Activated naive CD4-positive, alpha-beta T cell treated with anti-CD3 and anti-CD28 coated beads, Interleukin-2, amount 50 U/mL, for 72 hours (primary cell): ENCODE results near the gene PAQR8. TPM values are rescaled to one million over a fixed set of nuclear protein-coding genes. Genes with fewer than 3 reads are reported as not detected.

Experiments used
- ATAC-seq, 2 donors: fragments of 150-1000 bp; cut with Tn5 transposase; 2 replicates each; pipeline ENCODE4 v1.10.0; 2021; ENCODE audit warnings: mild to moderate bottlenecking in 2 of 2, moderate library complexity in 2 of 2
- DNase-seq, 2 donors: peaks; one replicate each; pipeline ENCODE4 v3.0.0; 2021 to 2022; ENCODE audit warnings: low spot score in 2 of 2
- H3K27ac Mint-ChIP-seq, 2 donors: one replicate each; pipeline ENCODE4 v1.8.0; 2022; ENCODE audit warnings: mild to moderate bottlenecking in 2 of 2, mixed read lengths in 2 of 2
- H3K36me3 Mint-ChIP-seq, 2 donors: one replicate each; pipeline ENCODE4 v1.8.0; 2022; ENCODE audit warnings: mixed read lengths in 2 of 2
- H3K9me3 Mint-ChIP-seq, 2 donors: one replicate each; pipeline ENCODE4 v1.8.0; 2022; ENCODE audit warnings: mixed read lengths in 2 of 2
- total RNA-seq, 2 donors: library from RNA; stranded (reverse); gene quantifications; one replicate each; pipeline ENCODE4 v1.2.3, GENCODE V29; 2022

Gene PAQR8
- total RNA-seq, 2 donors from 2014 or later, result 8.0 to 11.4 TPM

DNA sequence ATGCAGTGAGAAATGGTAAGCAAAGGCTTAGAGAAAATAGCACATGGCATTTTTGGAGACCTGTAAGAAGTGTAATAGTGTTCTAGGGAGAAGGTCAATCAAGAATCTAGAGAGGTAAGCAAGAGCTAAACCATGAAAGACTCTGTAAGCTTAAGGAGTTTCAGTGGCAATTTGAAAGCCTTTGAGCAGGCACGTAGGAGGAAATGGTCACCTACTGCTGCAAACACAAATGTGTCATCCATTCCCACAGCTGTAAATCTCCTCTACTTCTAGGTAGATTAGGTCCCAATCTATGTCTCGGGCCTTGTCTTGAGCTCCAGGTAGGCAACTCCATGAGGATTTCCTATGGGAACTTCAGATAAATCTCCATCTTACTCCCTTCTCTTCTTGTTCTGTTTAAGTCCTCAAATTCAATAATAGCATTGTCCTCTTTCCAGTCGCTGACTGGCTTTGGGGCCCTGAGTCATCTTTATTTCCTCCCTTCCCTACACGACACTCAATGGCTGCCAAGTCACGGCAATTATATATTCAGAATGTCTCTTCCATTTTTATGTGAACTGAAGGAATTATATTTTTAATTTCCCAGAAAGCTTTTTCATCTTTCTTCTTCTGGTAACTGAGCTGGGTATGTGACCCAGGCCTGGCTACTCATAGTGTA, 24.2 kb upstream of the PAQR8 start:
- Mint-ChIP-seq H3K36me3 (no peaks in the 10 kb centered on the region), H3K27ac (peak overlapping the region in 1 of 2 donors; percentile 8), H3K9me3 (no peaks in the 10 kb centered on the region)
- ATAC-seq (peak; percentile 69 to 71), DNase-seq (no peak)

DNA sequence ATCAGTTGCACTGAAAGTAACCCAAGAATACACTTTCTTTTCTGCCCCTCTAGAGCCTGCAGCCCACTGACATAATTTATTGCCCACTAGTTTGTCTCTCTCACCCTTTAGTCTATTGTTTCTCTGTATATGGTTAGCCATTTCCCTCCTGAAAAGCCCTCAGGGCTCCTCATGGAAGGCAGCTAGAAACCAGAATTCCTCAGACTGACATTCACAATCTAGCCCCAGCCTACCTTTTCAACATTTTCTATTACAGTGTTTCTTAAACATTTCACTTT, 21.4 kb upstream of the PAQR8 start:
- no peak overlapping the region for H3K27ac Mint-ChIP-seq
- no peak for DNase-seq
- no peaks in the 10 kb centered on the region for H3K9me3 Mint-ChIP-seq
- ATAC-seq, result no peak
- H3K36me3 Mint-ChIP-seq, result no peaks in the 10 kb centered on the region

DNA sequence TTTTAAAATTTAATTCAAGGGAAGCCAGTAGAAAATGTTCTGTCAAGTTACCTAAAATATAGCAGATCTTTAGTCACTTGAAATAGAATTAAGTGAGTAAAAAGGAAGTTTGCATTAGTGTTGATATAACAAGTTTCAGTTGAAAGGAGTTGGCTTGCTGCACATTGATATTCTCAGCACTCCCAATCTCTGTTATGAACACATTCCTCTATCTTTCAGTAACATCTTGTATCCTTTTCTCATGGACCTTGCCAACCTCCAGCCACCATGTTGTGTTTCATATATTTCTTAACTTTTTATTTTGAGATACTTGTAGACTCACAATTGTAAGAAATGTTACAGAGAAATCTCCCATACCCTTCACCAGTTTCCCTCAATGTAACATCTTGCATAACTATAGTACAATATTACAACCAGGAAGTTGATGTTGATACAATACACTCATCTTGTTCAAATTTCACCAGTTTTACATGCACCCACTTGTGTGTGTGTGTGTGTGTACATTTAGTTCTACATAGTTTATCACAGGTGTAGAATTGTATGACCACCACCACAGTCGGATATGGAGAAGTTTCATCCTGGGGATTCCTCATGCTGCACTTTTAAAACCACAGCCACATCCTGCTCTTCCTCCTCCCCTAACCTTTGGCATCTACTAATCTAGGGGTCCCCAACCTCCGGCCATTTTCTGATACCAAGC, 20.2 kb upstream of the PAQR8 start:
- no peak for DNase-seq
- peak in 1 of 2 donors; percentile 29 for ATAC-seq
- Mint-ChIP-seq H3K27ac (no peak overlapping the region), H3K9me3 (no peaks in the 10 kb centered on the region), H3K36me3 (no peaks in the 10 kb centered on the region)

DNA sequence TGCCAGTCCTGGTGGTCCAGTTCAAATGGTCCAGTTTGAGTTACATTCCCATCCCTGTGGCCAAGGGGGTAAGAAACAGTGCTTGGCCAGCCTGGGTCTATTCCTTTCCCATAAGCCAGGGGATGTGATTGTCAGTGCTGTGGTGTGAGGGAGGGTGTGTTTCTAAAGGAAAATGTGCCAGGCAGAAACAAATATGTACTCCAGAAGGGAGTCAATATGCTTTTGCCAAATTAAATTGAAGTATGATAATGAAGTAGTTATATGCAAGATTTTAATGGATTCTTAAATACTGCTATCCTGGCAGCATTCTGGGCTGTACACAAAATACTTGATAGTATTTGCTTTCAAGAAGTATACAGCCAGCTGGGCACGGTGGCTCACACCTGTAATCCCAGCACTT, 16.6 kb upstream of the PAQR8 start:
- no peak overlapping the region for H3K27ac Mint-ChIP-seq
- ATAC-seq (no peak), DNase-seq (no peak)
- H3K36me3 Mint-ChIP-seq, result no peaks in the 10 kb centered on the region
- no peaks in the 10 kb centered on the region for H3K9me3 Mint-ChIP-seq

DNA sequence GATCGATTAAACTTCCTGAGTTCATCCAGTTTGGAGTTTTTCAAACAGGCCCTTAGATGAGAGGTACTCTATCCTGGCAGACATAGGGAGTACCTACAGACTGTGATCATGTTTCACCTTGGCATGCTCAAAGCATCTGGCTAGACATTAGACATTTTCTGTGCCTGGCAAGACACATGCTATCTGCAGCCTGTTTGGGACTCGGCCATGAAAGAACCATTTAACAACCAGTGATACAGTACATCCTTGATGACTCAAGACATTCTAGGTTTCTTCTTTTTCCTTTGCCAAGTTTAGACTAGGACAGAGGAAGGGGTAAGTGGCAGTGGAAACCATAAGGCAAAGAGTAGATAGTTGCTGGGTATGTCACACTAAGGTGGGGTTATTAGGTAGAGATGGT, 15.4 kb upstream of the PAQR8 start:
- no peak overlapping the region for H3K27ac Mint-ChIP-seq
- no peak for DNase-seq
- H3K9me3 Mint-ChIP-seq, result no peaks in the 10 kb centered on the region
- no peaks in the 10 kb centered on the region for H3K36me3 Mint-ChIP-seq
- ATAC-seq, result no peak

DNA sequence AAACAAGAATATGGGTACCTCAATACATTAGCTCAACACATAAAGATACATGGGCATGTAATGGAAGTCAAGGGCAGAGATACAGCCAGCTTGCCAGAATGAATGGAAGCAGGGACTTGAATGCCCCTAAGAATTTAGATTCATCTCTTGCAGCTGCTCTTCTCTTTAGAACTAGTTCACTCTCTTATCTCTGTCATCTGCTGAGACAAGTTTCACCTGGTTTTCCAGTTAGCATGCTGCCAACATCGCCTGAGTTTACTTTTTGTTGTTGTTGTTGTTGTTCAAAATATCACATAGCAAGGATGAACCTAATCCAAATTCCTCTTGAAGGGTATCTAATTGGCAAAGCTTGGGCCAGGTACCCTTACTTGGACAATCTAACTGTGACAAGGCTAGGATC, 14.1 kb upstream of the PAQR8 start:
- Mint-ChIP-seq H3K27ac (no peak overlapping the region), H3K36me3 (no peaks in the 10 kb centered on the region), H3K9me3 (no peaks in the 10 kb centered on the region)
- DNase-seq (no peak), ATAC-seq (no peak)

DNA sequence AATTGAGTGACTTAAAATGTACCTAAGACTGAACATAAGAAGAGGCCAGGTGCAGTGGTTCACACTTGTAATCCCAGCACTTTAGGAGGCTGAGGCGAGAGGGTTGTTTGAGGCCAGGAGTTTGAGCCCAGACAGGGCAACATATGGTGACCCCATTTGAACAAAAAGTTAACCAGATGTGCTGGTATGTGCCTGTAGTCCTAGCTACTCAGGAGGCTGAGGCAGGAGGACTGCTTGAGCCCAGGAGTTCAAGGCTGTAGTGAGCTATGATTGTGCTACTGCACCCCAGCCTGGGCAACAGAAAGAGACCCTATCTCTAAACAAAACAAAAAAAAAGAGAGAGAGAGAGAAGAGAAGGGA, 10.1 kb upstream of the PAQR8 start:
- DNase-seq (no peak), ATAC-seq (no peak)
- Mint-ChIP-seq H3K27ac (peak overlapping the region in 1 of 2 donors; percentile 9), H3K36me3 (no peaks in the 10 kb centered on the region), H3K9me3 (no peaks in the 10 kb centered on the region)

DNA sequence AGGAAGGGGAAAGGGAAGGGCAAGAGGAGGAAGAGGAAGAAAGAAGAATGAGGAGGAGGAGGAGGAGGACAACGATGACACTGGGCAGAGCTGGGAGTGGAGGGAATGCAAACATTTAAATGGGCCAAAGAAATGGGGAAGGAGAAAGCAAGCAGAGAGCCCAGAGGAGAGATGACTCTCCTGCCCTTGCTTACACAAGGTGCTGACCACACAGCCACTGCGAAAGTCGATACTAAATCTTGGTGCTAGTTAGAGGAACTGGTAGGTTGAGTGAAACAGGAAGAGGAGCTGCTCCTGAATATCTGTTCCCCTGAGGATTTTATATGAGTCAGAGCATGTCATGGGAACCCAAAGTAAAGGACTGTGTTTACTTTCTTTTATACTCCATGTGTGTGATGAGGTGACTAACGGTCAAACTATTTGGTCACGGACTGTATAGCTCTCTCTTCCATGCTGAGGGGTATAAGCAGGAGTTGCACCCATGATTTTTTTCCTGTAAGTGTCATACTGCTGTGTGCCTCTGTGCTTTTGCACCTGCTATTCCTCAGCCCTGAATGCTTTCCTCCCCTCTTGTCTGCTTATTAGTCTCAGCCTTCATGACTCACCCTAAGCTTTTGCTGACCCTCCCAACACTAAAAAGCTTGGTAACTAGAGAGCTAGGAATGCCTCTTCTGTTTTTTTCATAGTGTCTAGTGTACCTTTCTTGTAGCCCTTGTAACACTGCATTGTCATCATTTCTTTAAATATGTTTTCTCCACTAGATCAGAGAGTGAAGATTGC, 9.5 kb upstream of the PAQR8 start:
- peak; percentile 56 to 70 for ATAC-seq
- H3K9me3 Mint-ChIP-seq, result no peaks in the 10 kb centered on the region

DNA sequence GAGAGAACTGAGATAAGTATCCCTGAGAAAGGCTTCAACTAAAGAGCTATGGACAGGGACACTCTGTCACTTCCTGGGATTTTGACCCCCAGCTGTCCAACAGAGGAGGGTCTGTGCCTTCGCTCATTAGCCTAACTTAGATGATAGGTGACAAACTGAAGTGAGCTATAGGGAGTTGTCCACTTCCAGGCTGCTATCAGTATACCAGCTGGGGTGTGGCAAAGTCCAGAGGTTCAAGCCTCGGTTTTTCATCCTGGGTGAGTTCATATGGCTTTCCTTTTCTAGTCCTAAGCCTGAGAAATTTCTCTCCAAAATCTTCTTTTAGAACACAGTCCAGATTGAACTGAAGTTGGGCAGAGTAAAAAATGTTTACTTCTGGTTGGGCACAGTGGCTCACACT, 5.9 kb upstream of the PAQR8 start:
- H3K36me3 Mint-ChIP-seq, result no peaks in the 10 kb centered on the region
- no peak for DNase-seq
- H3K27ac Mint-ChIP-seq, result no peak overlapping the region
- no peaks in the 10 kb centered on the region for H3K9me3 Mint-ChIP-seq
- ATAC-seq, result no peak

More for the DNA sequence above, 9.5 kb upstream of the PAQR8 start:
- no peaks in the 10 kb centered on the region for H3K36me3 Mint-ChIP-seq
- no peak for DNase-seq
- peak overlapping the region in 1 of 2 donors; percentile 9 for H3K27ac Mint-ChIP-seq

DNA sequence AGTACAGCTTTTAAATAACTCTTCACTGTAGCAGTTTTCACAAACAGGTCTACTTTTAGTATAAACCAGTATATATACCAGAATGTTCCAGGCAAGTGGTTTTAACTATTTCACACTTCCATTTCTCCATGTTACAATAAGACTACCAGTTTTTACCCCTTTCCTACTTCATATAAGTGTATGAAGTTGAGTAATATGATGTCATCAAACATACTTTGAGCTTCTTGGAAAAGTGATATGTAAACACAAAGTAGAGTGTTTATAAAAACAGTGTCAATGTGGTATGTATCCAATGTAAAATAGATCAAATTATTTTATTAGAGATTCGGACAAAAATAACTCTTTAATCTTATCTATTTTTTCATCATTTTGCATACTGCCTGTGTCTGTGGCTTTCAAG, 2.5 kb upstream of the PAQR8 start:
- DNase-seq, result no peak
- ATAC-seq, result no peak
- Mint-ChIP-seq H3K9me3 (no peaks in the 10 kb centered on the region), H3K36me3 (peaks cover 18 to 24% of the 10 kb centered on the region in 2 donors), H3K27ac (no peak overlapping the region)

DNA sequence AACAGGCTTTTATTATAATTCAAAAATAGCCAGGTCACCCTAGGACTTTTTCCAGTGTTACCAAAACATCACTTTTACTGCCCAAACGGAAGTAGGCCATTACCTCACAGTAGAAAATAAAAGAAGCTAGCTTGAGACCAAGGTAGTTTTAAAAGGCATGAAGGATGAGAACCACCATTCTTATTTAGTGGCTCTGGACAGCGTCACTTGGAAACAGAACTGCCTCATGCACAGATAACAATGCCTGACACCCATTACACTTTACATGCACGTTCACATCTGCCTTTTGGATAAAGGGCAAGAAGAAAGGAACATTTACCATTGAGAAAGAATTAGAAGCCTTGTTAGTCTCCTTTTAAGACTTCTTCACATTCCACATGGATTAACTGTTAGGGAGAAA, 1.9 kb upstream of the PAQR8 start:
- H3K9me3 Mint-ChIP-seq, result no peaks in the 10 kb centered on the region
- DNase-seq (no peak), ATAC-seq (no peak)
- no peak overlapping the region for H3K27ac Mint-ChIP-seq
- peaks cover 18 to 24% of the 10 kb centered on the region in 2 donors for H3K36me3 Mint-ChIP-seq

DNA sequence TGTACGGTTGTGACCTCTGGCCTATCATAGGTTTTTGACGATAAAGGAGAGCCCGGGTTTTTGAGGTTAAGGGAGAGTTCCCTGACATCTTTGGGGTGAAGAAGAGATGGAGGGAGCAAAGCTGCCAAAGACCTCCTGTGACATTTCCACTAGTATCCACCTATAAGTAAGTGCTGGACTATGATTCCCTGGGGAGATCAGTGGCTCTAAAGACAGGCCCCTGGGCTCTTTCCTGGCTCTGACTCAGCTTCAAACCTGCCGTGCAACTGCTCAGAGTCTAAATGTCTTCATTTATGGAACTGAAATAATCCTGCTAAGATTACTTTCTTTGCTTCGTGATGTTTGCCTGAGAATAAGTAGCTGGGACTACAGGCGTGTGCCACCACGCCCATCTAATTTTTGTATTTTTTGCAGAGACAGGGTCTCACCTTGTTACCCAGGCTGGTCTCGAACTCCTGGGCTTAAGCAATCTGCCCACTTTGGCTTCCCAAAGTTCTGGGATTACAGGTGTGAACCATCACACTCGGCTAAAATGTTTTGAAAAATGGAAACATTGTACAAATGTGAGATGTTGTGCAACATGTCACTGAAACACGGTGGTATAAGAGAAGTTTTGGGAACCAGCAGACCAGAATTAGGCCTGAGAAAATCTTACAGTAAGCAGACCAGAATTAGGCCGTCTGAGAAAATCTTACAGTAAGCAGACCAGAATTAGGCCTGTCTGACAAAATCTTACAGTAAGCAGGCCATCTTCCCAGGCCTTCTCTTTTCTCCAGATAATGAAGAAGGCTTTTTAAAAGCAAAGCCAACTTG, 1.1 kb upstream of the PAQR8 start:
- DNase-seq, result no peak

DNA sequence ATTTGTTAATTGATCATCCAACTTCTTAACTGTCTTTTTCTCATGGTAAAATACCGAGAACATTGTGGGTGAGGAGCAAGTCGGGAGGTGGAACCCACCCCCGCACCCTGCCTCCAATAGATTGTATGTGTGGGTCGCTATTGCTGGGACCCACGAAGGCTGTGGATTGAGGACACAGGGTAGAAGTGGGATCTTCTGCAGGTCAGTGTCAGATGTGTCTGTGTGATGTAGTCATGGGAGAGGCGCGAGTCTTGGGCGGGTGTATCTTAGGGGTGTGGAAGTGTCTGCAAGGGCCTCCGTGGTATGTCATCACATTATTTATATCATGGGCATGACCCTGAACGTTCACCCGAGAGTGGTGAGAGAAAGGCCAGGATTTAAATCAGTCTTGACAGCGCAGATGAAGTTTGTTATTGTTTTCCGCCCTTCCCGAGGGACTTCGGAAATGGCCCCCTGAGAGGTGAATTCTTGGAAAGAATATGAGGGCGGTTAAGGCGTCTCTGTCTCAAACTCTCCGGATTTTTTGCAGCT, 472 bp upstream of the PAQR8 start:
- Mint-ChIP-seq H3K36me3 (peaks cover 22 to 24% of the 10 kb centered on the region in 2 donors), H3K27ac (peak overlapping the region; percentile 94 to 97), H3K9me3 (no peaks in the 10 kb centered on the region)
- peak; percentile 8 to 11 for ATAC-seq
- no peak for DNase-seq

More for the DNA sequence above, 1.1 kb upstream of the PAQR8 start:
- H3K9me3 Mint-ChIP-seq, result no peaks in the 10 kb centered on the region
- H3K36me3 Mint-ChIP-seq, result peaks cover 18 to 24% of the 10 kb centered on the region in 2 donors
- H3K27ac Mint-ChIP-seq, result peak overlapping the region; percentile 94 to 97
- ATAC-seq, result no peak

DNA sequence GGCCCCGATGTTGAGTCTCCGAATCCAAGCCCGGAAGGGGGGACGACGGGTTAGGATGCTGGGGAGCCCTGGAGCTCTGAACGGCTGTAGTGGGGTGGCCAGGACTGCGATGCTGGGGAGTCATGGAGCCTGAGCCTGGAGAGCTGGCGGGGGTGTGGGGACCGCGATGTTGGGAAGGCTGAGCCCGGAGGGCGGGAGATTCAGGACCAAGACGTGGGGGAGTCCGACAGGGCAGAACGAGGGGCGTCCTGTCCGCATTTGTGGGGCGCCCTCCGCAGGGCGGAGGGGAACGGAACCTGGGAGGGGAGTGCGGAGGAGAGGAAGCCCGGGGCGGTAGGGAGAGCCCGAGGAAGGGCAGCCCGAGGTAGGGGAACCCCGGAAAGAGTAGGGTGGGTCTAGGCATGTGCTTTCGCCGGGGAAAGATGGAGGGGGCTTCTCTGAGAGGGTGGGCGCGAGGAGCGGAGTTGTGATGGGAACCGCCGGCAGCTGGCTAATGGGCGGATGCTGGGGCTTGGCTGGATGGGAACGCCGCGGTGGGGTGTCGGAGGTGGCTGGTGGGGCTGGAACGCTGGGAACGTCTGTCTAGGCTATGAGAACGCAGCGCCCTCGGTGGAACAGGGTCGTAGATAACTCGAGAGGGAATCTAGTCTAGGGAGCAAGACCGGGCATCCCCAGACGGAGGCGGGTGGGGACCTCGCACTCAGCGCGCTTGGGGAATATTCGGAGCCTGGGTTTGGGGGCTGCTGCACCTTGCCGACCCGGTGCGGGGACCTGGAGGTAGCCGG, 684 bp downstream of the PAQR8 start:
- DNase-seq (peak; percentile 41 to 61), ATAC-seq (peak; percentile 62 to 66)
- H3K27ac Mint-ChIP-seq, result peak overlapping the region; percentile 97
- H3K9me3 Mint-ChIP-seq, result no peaks in the 10 kb centered on the region
- peaks cover 31 to 33% of the 10 kb centered on the region in 2 donors for H3K36me3 Mint-ChIP-seq

DNA sequence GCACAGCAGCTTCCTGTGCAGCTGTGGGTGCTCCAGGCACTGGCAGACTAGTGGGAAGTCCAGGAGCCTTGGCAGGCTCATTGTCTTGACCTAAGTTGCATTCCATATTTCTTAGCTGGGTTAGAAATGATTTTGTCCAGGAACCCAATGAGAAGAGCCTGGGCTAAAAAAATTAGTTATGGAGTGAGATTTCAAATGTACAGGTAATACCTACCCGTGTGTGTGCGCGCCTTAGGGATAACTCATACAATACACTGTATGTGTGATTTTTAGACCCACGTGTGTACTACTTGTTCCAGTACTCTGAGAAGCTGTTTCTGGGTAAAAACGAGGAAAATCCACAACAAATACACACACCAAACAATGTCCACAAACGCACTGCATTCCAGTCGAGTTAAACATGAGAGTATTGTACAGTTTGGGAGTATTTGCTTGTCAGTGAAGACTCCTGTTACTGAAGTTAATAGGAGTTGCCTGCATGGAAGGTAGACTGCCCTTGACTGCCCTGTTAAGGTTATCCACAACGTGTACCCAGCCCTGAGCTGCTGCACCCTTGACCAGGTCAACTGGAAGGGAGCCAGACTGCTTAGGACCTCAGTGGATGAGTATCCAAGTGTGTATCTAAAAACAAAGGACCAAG, 1.4 kb downstream of the PAQR8 start:
- no peak for DNase-seq
- no peaks in the 10 kb centered on the region for H3K9me3 Mint-ChIP-seq
- H3K36me3 Mint-ChIP-seq, result peaks cover 36 to 37% of the 10 kb centered on the region in 2 donors

More for the DNA sequence above, 1.4 kb downstream of the PAQR8 start:
- ATAC-seq, result no peak
- H3K27ac Mint-ChIP-seq, result peak overlapping the region in 1 of 2 donors; percentile 97
